Duodenal mucosa (tissue), 2 donors: ENCODE data around the gene MGAT4A.
"Not testable (repeated sequence)": the region's sequence is repeated elsewhere in the genome, so short reads cannot be mapped to it uniquely, and the experiment has no call there.

Source experiments
- H3K27ac ChIP-seq: one replicate; pipeline ENCODE4 v1.7.0; 2013; ENCODE audit warnings: low read depth, low read length
- H3K27me3 ChIP-seq, 2 donors: one replicate each; pipeline ENCODE4 v1.7.0; 2013; ENCODE audit warnings: low read length in 2 of 2, control low read depth in 1 of 2; ENCODE audit not compliant: insufficient read depth in 2 of 2, control insufficient read depth in 1 of 2
- H3K36me3 ChIP-seq, 2 donors: one replicate each; pipeline ENCODE4 v1.7.0; 2013; ENCODE audit warnings: low read length in 2 of 2, control low read depth in 1 of 2; ENCODE audit not compliant: insufficient read depth in 2 of 2, control insufficient read depth in 1 of 2
- H3K4me1 ChIP-seq, 2 donors: one replicate each; pipeline ENCODE4 v1.7.0; 2013; ENCODE audit warnings: low read length in 2 of 2, control low read depth in 1 of 2; ENCODE audit not compliant: insufficient read depth in 2 of 2, control insufficient read depth in 1 of 2
- H3K4me3 ChIP-seq, 2 donors: one replicate each; pipeline ENCODE4 v1.7.0; 2013; ENCODE audit warnings: low read length in 2 of 2, low read depth in 1 of 2
- H3K9ac ChIP-seq, 2 donors: one replicate each; pipeline ENCODE4 v1.7.0; 2013; ENCODE audit warnings: low read length in 2 of 2, low read depth in 1 of 2
- H3K9me3 ChIP-seq, 2 donors: one replicate each; pipeline ENCODE4 v1.7.0; 2013; ENCODE audit warnings: low read length in 2 of 2, control low read depth in 1 of 2; ENCODE audit not compliant: control insufficient read depth in 1 of 2

MGAT4A gene

GRCh38 chr2:98731894-98732349 is 990 bp upstream of the MGAT4A start:
- Histone ChIP-seq H3K9ac (peak overlapping the region; percentile 86 to 93), H3K4me1 (peaks cover 30 to 38% of the 10 kb centered on the region in 2 donors), H3K27ac (peak overlapping the region; percentile 61), H3K4me3 (peak overlapping the region; percentile 76 to 88), H3K36me3 (no peaks in the 10 kb centered on the region), H3K9me3 (no peaks in the 10 kb centered on the region), H3K27me3 (no peaks in the 10 kb centered on the region)

- Histone ChIP-seq H3K36me3 (no peaks in the 10 kb centered on the region), H3K4me3 (peak overlapping the region in 1 of 2 donors; percentile 85), H3K9ac (peak overlapping the region in 1 of 2 donors; percentile 69), H3K4me1 (peaks cover 43 to 50% of the 10 kb centered on the region in 2 donors), H3K27me3 (no peaks in the 10 kb centered on the region), H3K9me3 (no peaks in the 10 kb centered on the region), H3K27ac (peak overlapping the region; percentile 71)
These were observed 258 bp downstream of the MGAT4A start for GRCh38 chr2:98730707-98731040.

- Histone ChIP-seq H3K27me3 (no peaks in the 10 kb centered on the region), H3K9me3 (no peaks in the 10 kb centered on the region), H3K9ac (peak overlapping the region; percentile 69 to 73), H3K4me3 (peak overlapping the region; percentile 85 to 94), H3K27ac (peak overlapping the region; percentile 71), H3K4me1 (peaks cover 45 to 54% of the 10 kb centered on the region in 2 donors), H3K36me3 (no peaks in the 10 kb centered on the region)
These were observed 752 bp downstream of the MGAT4A start for GRCh38 chr2:98730053-98730706.

- peaks cover 0 to 4% of the 10 kb centered on the region in 2 donors for H3K36me3 ChIP-seq
- H3K27me3 ChIP-seq = no peaks in the 10 kb centered on the region
- peak overlapping the region; percentile 69 to 73 for H3K9ac ChIP-seq
- peak overlapping the region; percentile 85 to 94 for H3K4me3 ChIP-seq
- H3K27ac ChIP-seq = peak overlapping the region; percentile 71
- H3K9me3 ChIP-seq = no peaks in the 10 kb centered on the region
- peaks cover 45 to 54% of the 10 kb centered on the region in 2 donors for H3K4me1 ChIP-seq
These were observed 1.3 kb downstream of the MGAT4A start for GRCh38 chr2:98729652-98730051.

- H3K4me3 ChIP-seq = peak overlapping the region; percentile 85 to 94
- H3K9ac ChIP-seq = peak overlapping the region; percentile 48 to 73
- H3K4me1 ChIP-seq = peaks cover 38 to 47% of the 10 kb centered on the region in 2 donors
- H3K27me3 ChIP-seq, H3K9me3 ChIP-seq, H3K27ac ChIP-seq: not testable (repeated sequence)
- H3K36me3 ChIP-seq = peaks cover 0 to 12% of the 10 kb centered on the region in 2 donors
These were observed 2.7 kb downstream of the MGAT4A start for GRCh38 chr2:98728088-98728718.

GRCh38 chr2:98727369-98728087 is 3.4 kb downstream of the MGAT4A start:
- no peaks in the 10 kb centered on the region for H3K9me3 ChIP-seq
- peaks cover 38 to 40% of the 10 kb centered on the region in 2 donors for H3K4me1 ChIP-seq
- peak overlapping the region; percentile 48 to 73 for H3K9ac ChIP-seq
- H3K4me3 ChIP-seq = peak overlapping the region; percentile 43 to 94
- H3K36me3 ChIP-seq = peaks cover 5 to 18% of the 10 kb centered on the region in 2 donors
- H3K27ac ChIP-seq = peak overlapping the region; percentile 34
- H3K27me3 ChIP-seq = no peaks in the 10 kb centered on the region

- Histone ChIP-seq H3K27ac (peak overlapping the region; percentile 34), H3K9me3 (no peaks in the 10 kb centered on the region), H3K9ac (peak overlapping the region in 1 of 2 donors; percentile 73), H3K36me3 (peaks cover 5 to 19% of the 10 kb centered on the region in 2 donors), H3K4me3 (peak overlapping the region; percentile 43 to 94), H3K27me3 (no peaks in the 10 kb centered on the region), H3K4me1 (peaks cover 36 to 38% of the 10 kb centered on the region in 2 donors)
These were observed 4.1 kb downstream of the MGAT4A start for GRCh38 chr2:98726735-98727368.

- Histone ChIP-seq H3K36me3 (peaks cover 5 to 19% of the 10 kb centered on the region in 2 donors), H3K27ac (no peak overlapping the region), H3K9me3 (no peaks in the 10 kb centered on the region), H3K27me3 (no peaks in the 10 kb centered on the region), H3K4me1 (peaks cover 33 to 41% of the 10 kb centered on the region in 2 donors), H3K9ac (peak overlapping the region in 1 of 2 donors; percentile 44), H3K4me3 (peak overlapping the region; percentile 43 to 94)
These were observed 4.7 kb downstream of the MGAT4A start for GRCh38 chr2:98726205-98726604.

GRCh38 chr2:98720286-98720685 is 10.6 kb downstream of the MGAT4A start:
- no peak overlapping the region for H3K27ac ChIP-seq
- no peak overlapping the region for H3K4me3 ChIP-seq

More at GRCh38 chr2:98720286-98720685, 10.6 kb downstream of the MGAT4A start:
- Histone ChIP-seq H3K4me1 (peaks cover 16 to 23% of the 10 kb centered on the region in 2 donors), H3K9me3 (no peaks in the 10 kb centered on the region), H3K9ac (no peak overlapping the region), H3K36me3 (peaks cover 16 to 47% of the 10 kb centered on the region in 2 donors), H3K27me3 (no peaks in the 10 kb centered on the region)
